IPS DF 6.9 (cell line): ENCODE measurements around the gene PHF24.

Experiments used
- DNase-seq: peaks from one replicate; pipeline ENCODE4 v3.0.0-alpha.2; 2013; ENCODE audit warnings: low read depth, low spot score
- H3K27ac ChIP-seq: one replicate; pipeline ENCODE4 v1.5.1; 2013; ENCODE audit warnings: low read length, control low read depth
- H3K27me3 ChIP-seq: 2 replicates; pipeline ENCODE4 v1.6.1; 2013; ENCODE audit warnings: mild to moderate bottlenecking, low read length; ENCODE audit not compliant: control insufficient read depth, insufficient read depth
- H3K36me3 ChIP-seq: 2 replicates; pipeline ENCODE4 v1.6.1; 2013; ENCODE audit warnings: low read length; ENCODE audit not compliant: control insufficient read depth, insufficient read depth
- H3K4me1 ChIP-seq: 2 replicates; pipeline ENCODE4 v1.6.1; 2013; ENCODE audit warnings: low read length; ENCODE audit not compliant: control insufficient read depth, insufficient read depth
- H3K4me3 ChIP-seq: 2 replicates; pipeline ENCODE4 v1.5.1; 2013; ENCODE audit warnings: mild to moderate bottlenecking, low read length
- H3K9me3 ChIP-seq: 2 replicates; pipeline ENCODE4 v1.6.1; 2013; ENCODE audit warnings: low read length, inconsistent platforms; ENCODE audit not compliant: control insufficient read depth, insufficient read depth
- WGBS: extraction: QIAGEN DNeasy Blood & Tissue Kit; methylation state at CpG from one replicate; pipeline ENCODE4 v1.1.7; 2013; ENCODE audit warnings: mixed read lengths, missing lambda C conversion rate; ENCODE audit not compliant: insufficient read length, insufficient coverage; 5-methylcytosine and 5-hydroxymethylcytosine counted together

PHF24 gene

DNA sequence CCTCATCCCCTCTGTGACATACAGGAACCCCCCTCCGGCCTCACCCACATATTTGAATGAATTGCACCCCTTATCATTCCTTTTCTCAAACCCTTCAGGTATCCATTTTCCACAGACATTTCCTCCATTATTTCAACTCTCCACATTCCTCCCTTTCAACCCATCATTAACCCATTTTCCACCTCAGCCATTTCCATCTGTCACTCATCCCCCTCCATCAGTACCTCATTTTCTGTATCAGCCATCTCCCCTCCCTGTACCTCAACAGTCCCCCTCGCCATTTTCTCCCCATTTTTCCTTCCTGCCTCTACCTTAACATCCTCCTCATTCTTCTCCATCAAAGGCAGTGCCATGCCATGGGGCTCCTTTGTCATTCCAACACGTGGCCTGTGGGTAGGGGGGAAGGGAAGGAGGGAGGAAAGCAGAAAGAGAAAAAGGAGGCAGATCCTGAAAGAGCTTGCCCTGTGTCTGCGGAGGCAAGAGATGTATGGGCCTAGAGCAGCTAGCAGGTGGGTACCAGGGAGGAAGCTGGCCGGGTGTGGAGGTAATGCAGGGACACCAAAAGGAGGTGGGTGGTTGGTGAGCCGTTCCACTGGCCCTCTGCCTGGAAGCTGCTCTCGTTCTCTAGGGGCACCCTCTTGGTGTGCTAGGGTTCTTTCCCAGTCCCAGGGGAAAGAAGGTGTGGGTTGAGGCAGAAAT, 33.0 kb downstream of the PHF24 start:
- Histone ChIP-seq H3K4me3 (peak overlapping the region; percentile 59; the same call in 1 of the 2 replicates), H3K4me1 (peaks cover 14% of the 10 kb centered on the region), H3K36me3 (no peaks in the 10 kb centered on the region; the same call in 1 of the 2 replicates), H3K27ac (no peak overlapping the region), H3K27me3 (no peaks in the 10 kb centered on the region), H3K9me3 (no peaks in the 10 kb centered on the region)
- no CpG with 5 or more reads among the region's 7 CpGs for WGBS
- no peak for DNase-seq

DNA sequence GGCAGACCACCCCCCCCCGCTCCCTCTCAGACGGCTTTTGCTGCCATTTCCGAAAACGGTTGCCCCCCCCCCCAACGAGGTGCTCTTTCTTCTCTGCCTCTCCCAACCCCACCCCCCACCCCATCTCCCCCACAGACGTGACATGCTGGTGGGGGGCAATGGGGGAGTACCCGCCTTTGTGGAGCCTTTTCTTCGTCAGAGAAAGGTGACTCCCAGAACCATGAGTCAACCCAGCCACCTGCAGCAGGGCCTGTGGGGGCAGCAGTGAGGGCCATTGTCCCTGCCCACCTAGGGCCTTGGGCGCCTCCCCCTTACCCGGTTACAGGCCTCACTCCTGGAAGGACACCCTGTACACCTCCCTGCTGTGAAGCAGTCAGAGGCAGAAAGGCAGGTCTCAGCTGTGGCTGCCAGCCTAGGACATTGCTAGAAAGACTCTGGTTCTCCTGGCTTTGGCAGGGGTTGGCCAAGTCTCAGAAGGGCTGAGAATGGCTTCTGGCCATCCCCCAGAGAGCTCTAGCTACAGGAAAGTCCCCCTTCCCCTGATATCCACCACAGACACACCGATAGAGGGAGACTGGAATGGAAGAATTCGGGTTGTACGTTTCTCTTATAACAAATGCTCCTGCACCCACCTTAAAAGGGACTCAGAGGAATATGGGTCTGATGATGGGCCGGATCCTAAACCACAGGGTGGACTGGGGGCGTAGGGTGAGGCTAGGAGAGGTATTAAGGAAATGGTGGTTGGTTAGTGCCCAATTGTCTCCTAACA, 33.7 kb downstream of the PHF24 start:
- Histone ChIP-seq H3K9me3 (no peaks in the 10 kb centered on the region), H3K27ac (no peak overlapping the region), H3K4me3 (no peak overlapping the region), H3K4me1 (peaks cover 14% of the 10 kb centered on the region), H3K27me3 (no peaks in the 10 kb centered on the region), H3K36me3 (peaks cover 5% of the 10 kb centered on the region; the same call in 1 of the 2 replicates)
- no peak for DNase-seq
- WGBS = no CpG with 5 or more reads among the region's 15 CpGs

DNA sequence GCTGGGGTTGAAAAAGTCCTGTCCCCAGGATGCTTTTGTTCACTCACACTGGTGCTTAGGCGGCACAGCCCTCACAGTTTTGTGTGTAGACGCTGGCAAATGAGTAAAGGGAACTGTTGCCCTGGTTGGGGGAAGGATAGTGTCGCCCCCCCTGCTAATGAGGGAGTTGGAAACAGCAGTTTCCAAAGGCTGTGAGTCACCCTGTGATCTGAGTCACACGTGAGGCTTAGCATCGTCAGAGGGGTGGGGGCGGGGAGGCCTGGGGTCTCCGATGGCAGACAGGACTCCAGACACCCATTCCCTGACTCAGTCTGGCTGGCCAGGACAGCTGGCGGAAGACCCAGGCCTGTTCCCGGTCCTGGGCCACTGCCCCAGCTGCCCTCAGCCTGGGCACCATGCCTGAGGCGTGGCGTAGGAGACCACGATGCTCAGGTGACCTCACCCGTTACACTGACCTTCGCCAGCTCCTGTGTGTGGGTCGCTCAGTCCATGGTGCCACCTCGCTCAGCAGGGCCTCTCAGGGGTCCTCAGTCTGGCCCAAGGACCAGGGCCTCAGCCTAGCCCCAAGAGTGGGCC, 34.4 kb downstream of the PHF24 start:
- H3K9me3 ChIP-seq = no peaks in the 10 kb centered on the region
- no peak for DNase-seq
- H3K27me3 ChIP-seq = no peaks in the 10 kb centered on the region
- no CpG with 5 or more reads among the region's 16 CpGs for WGBS
- no peak overlapping the region for H3K27ac ChIP-seq
- no peak overlapping the region for H3K4me3 ChIP-seq
- H3K4me1 ChIP-seq = peaks cover 14% of the 10 kb centered on the region
- peaks cover 11% of the 10 kb centered on the region for H3K36me3 ChIP-seq

DNA sequence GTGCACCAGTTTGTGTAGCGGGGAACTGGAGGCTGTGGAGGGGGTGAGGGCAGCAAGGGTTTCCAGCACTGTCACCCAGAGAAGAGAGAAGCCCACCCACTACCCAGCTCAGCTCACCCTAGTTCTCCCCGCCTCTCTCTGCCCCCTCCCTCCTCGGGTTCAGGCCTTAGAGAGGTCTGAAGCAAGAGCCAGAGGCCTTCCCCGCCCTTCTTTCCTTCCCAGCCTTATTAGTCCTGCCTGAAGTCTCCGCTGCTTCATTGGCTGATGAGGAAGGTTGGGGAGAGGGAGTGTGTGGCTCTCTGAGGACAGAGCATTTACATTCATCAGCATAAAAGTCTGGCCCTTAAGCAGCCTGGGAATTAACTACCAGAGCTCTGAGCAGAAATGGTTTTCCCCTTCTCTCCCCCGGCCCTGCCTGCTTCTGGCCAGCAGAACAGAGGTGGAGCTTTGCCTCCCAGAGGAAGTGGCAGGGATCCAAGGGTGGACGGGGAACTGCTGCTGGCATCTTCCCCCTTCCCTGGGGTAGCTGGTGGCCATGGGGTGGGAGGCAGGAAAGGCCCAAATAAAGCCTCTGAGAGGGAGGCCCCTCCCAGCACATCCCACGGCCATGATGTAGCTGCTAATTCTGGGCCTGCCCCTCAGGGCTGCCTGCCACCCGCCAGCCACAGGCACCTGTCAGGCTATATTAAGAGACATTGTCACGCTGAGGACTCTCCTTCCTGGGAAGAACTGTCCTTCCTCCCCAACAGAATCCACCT, 35.6 kb downstream of the PHF24 start:
- no peaks in the 10 kb centered on the region for H3K9me3 ChIP-seq
- WGBS = no CpG with 5 or more reads among the region's 10 CpGs
- H3K4me3 ChIP-seq = no peak overlapping the region
- H3K36me3 ChIP-seq = peaks cover 16% of the 10 kb centered on the region
- no peak overlapping the region for H3K27ac ChIP-seq
- H3K4me1 ChIP-seq = peaks cover 14% of the 10 kb centered on the region
- no peak for DNase-seq
- no peaks in the 10 kb centered on the region for H3K27me3 ChIP-seq

DNA sequence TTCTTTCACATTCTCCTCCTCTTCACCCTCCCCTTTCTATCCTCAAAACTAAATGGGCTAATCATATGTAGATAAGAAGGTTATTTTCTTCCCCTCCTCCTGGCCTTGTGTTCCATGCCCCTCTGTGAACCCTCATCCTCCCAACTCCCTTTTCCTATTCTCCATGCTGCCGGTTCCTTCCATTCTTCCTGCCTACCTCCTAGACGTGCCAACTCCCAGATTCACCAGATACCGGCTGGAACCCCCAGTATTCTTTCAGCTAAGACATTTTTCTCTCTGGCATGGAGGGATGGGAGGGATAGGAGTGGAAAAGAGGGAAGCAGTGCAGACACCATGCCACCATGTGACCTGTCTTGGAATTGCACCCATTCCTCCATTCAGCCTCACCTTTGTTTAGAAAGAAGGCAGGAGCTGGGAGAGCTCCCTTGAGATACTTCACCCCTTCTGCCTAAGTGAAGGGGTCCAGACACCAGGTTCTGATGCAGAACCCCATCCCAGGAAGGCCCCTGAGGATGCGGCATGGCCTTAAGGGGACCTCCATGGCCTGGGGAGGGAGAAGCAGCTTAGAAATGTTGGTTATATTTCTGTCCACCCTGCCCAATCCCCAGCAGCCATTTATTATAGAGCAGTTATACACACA, 36.3 kb downstream of the PHF24 start:
- H3K27ac ChIP-seq = no peak overlapping the region
- WGBS = no CpG with 5 or more reads among the region's 4 CpGs

DNA sequence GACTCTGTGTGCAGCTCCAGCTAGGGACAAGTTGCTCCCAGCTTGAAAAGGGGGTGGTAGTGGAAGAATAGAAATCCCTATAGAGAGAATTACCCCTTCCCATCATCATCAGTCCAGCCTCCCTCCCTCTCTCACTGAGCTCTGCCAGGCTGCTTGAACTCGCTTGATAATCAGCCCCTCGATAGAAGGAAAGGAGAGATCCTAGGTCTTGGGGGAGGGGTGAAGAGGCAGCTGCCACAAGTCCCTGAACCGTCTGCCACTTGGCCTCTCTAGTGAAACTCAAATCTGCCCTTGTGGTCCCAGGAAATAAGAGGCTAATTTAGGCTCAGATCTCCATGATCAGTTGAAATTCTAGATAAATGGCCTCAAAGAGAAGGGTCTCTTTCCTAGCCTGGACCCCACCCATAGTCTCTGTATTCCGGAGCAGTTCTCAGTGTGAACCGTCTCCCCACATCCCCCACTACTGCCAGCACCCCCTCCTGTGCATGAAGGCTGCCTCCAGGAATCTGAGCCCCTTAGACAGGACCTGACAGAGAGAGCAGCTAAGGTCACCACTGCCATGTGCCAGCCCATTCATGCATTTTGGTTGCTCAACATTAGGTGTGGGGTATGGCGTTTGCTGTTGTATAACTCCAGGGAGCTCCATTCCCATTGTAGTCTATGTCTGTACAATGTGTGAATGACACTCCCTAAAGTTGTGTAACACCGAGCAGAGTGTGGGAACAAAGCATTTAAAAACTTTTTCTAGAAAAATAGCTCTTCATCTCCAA, 37.0 kb downstream of the PHF24 start:
- Histone ChIP-seq H3K9me3 (no peaks in the 10 kb centered on the region), H3K27ac (no peak overlapping the region), H3K4me3 (no peak overlapping the region), H3K27me3 (no peaks in the 10 kb centered on the region), H3K4me1 (peaks cover 14% of the 10 kb centered on the region), H3K36me3 (peaks cover 16% of the 10 kb centered on the region)
- no CpG with 5 or more reads among the region's 7 CpGs for WGBS
- DNase-seq = no peak

More for the DNA sequence above, 36.3 kb downstream of the PHF24 start:
- DNase-seq = no peak
- no peaks in the 10 kb centered on the region for H3K27me3 ChIP-seq
- H3K9me3 ChIP-seq = no peaks in the 10 kb centered on the region
- no peak overlapping the region for H3K4me3 ChIP-seq
- H3K4me1 ChIP-seq = peaks cover 14% of the 10 kb centered on the region
- peaks cover 16% of the 10 kb centered on the region for H3K36me3 ChIP-seq

DNA sequence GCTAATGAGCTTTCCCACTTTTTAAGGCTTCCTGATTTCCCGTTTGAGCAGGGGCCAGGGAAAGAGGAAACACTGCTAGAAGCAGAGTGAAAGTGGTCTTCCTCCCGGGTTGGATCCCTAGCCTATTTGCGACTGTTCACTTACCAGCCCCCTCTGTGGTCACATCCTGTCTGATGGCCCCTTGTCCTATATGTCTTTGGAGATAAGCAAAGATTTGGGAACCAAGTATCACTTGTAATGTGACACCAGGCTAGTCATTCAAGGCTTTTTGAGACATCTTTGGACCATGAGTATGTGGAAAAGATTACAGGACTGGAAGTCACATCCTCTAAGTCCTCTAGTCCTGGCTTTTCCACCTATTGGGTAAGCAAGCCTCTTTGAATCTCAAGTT, 37.6 kb downstream of the PHF24 start:
- no CpG with 5 or more reads among the region's 3 CpGs for WGBS

GRCh38 chr9:34996181-34996904, 38.3 kb downstream of the PHF24 start:
- DNase-seq = no peak
- no peak overlapping the region for H3K4me3 ChIP-seq
- H3K4me1 ChIP-seq = peaks cover 12% of the 10 kb centered on the region
- no peaks in the 10 kb centered on the region for H3K9me3 ChIP-seq
- no peaks in the 10 kb centered on the region for H3K27me3 ChIP-seq
- H3K27ac ChIP-seq = no peak overlapping the region
- no CpG with 5 or more reads among the region's 26 CpGs for WGBS
- H3K36me3 ChIP-seq = peaks cover 16% of the 10 kb centered on the region

More for the DNA sequence above, 37.6 kb downstream of the PHF24 start:
- peaks cover 16% of the 10 kb centered on the region for H3K36me3 ChIP-seq
- H3K9me3 ChIP-seq = no peaks in the 10 kb centered on the region
- no peak overlapping the region for H3K4me3 ChIP-seq
- no peak overlapping the region for H3K27ac ChIP-seq
- no peaks in the 10 kb centered on the region for H3K27me3 ChIP-seq
- DNase-seq = no peak
- peaks cover 14% of the 10 kb centered on the region for H3K4me1 ChIP-seq

- Histone ChIP-seq H3K36me3 (peaks cover 16% of the 10 kb centered on the region), H3K9me3 (no peaks in the 10 kb centered on the region), H3K27ac (no peak overlapping the region), H3K27me3 (no peaks in the 10 kb centered on the region), H3K4me1 (peaks cover 10% of the 10 kb centered on the region), H3K4me3 (no peak overlapping the region)
- no CpG with 5 or more reads among the region's 10 CpGs for WGBS
- DNase-seq = no peak
Measured at GRCh38 chr9:34996905-34997279, 38.8 kb downstream of the PHF24 start.
